Astrocyte of the hippocampus (primary cell): ENCODE data around the gene UBAC2.
A peak's percentile ranks its signal among the peaks of the same experiment; 100 is the strongest.

Experiments used
- DNase-seq: peaks from one replicate; pipeline ENCODE4 v3.0.0; 2011; ENCODE audit warnings: low read depth, low spot score

UBAC2 gene

GRCh38 chr13:99311748-99312492 lies 111.3 kb downstream of the UBAC2 start:
- DNase-seq = no peak

DNA sequence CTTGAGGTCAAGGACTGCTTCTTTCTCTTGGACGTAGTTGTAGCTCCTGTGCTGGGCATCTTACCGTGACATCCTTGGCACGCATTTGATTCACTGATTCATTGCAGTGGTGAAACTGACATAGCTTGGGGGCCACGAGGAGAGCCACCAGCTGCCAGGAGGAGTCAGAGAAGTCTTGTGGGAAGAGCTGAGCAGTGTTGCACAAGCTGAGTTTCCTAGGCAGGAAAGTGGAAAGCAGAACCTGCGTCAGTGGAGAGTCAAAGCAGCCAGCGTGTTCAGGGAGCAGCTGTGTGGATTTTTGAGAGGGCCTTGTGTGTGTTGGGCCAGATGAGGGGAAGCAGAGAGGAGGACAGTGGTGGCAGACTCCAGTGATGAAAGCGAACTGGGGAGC lies 111.8 kb downstream of the UBAC2 start:
- no peak for DNase-seq

DNA sequence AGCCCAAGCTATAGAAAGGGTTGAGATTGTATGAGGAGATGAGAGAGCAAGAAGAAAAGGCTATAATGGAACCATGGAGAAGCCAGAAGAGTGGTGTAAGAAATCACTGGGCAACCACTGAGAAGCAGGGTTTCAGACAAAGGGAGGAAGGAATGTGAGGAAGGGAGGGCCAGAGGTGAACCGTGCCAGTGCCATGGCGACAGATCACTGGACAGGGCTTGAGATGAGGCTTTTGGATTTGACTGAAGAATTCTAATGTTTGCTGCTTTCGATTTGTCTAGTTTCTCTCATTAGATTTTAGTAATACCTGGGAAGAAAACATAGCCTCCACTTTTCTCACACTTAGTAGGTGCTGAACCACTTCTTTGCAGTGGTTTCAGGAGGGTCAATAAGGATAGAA lies 112.8 kb downstream of the UBAC2 start:
- DNase-seq = peak; percentile 42

DNA sequence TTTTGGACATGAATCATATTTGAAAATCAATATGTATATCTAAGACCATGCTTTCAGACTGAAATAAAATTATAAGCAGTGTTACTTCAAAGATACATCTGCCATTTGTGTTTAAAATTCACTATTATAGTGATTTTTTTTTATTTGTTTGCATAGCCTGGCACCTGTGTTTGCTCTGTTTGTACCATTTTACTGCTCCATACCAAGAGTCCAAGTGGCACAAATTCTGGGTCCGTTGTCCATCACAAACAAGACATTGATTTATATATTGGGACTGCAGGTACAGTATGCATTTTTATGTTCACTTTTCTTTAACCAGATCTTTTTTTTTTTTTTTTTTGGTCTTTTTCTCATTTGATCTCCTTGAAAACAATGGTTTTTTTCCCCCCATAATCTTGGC lies 113.3 kb downstream of the UBAC2 start:
- no peak for DNase-seq

DNA sequence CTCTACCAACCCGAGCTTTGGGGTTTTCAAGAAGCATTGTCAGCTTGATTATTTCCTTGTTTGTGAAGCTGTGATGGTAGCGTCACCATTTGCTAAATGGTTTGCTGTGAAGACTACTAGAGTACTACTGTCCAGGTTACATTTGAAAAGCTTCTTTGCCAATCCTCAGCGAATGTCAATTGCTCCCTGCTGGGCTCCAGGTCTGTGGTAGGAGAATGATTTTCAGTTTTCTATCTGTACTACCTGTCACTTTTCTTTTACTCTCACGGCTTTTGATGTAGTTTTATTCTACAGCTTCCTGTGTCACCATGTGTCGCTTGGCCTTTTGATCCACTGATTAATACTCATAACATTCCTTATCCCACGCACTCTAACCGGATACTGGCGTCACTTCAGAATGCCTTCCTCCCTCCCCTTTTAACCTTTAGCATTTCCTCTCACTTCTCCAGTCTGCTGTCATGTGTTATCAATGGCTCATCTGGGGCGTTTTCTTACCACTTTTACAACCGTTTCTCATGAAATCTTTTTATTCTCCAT lies 114.1 kb downstream of the UBAC2 start:
- DNase-seq = no peak

DNA sequence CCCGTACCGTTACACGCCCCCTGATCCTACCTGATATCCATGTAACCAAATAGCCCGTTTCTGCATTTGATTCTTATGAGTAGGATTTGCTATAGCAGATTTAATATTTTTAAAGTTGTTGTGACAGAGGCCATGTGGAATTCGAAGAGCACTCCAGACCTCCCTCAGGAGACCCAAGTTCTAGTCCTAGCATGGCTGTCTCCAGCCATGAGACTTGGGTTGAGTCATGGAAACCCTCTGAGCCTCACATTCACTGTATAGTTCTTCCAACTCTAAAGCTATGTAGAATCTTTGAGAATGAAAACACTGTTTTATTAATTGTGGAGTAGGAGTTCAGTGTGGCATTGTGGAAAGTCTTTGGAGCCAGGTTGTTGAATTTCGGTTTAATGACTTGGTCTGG lies 114.5 kb downstream of the UBAC2 start:
- DNase-seq = no peak

DNA sequence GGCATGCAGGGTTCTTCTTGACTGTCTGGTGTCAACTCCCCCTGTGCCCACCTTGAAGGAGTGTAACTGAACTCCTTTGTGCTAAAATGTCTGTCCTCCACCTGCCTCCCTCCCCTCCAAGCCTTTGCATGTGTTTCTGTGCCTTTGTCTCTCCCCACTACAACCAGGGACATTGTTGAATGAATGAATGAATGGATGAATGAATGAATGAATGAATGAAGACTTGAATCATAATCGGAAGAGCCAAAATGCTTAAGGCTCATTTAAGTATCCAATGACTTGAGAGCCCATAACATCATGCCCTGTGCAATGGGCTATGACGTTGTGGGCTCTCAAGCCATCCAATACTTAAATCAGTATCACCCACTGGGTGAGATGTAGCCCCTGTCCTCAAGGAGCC lies 115.6 kb downstream of the UBAC2 start:
- no peak for DNase-seq

GRCh38 chr13:99316657-99317256 lies 116.1 kb downstream of the UBAC2 start:
- DNase-seq = no peak

GRCh38 chr13:99320693-99321481 lies 120.2 kb downstream of the UBAC2 start:
- peak; percentile 66 for DNase-seq

DNA sequence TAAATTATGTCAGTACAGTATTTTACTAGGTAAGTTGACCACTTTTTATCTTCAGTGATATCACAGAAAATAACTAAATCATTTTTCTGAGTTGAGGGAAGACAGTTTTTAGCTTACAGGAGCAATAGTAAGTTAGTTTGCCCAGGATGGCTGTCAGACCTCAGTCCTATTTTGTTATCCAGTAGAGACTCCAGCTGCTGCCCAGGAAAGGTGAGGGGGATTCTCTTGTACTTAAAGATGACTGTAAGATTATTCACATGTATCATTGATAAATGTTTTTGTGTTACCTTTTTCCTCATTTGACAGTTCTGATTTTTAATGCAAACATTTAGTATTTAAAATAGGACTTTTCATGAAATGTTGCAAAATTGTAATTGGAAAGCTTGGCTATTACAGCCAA lies 121.1 kb downstream of the UBAC2 start:
- DNase-seq = no peak

GRCh38 chr13:99322297-99323103 lies 121.8 kb downstream of the UBAC2 start:
- DNase-seq = peak; percentile 60

- DNase-seq = no peak
These were observed 122.8 kb downstream of the UBAC2 start for GRCh38 chr13:99323488-99323887.

GRCh38 chr13:99326012-99326411 lies 125.4 kb downstream of the UBAC2 start:
- no peak for DNase-seq

DNA sequence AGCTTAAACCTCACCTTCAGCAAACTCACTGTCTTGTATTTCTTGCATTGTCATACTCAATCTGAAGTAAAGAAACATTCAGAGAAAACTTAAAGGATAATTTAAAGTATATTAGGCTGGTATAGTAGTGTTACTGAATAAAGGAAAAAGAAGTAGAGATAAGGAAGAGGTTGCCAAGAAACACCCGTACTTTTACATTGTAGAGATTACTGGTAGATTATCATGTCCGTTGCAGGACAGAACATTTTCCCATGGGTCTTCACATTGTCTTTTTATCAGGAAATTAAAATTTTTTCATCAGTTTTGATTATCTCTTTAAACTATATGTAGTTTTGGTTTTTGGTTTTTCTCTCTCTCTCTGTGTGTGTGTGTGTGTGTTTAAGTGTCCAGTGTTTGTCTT lies 126.5 kb downstream of the UBAC2 start:
- DNase-seq = no peak

DNA sequence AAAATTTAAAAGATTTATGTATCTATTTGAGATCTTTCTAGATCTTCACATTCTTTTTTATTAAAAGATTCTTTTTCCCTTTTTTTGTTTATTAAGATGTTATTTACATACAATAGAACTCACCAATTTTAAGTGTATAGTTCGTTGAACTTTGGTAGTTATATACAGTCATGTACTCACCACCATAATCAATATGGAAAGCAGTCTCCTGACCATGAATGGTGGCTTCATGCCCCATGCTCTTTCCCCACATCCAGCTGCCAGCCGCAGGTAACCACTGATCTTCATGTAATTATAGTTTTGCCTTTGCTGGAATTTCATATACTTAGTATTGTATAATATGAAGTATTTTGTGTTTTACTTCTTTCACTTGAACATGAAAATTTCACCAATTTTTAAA lies 127.1 kb downstream of the UBAC2 start:
- DNase-seq = no peak

- DNase-seq = no peak
These were observed 128.8 kb downstream of the UBAC2 start for GRCh38 chr13:99329477-99329876.

DNA sequence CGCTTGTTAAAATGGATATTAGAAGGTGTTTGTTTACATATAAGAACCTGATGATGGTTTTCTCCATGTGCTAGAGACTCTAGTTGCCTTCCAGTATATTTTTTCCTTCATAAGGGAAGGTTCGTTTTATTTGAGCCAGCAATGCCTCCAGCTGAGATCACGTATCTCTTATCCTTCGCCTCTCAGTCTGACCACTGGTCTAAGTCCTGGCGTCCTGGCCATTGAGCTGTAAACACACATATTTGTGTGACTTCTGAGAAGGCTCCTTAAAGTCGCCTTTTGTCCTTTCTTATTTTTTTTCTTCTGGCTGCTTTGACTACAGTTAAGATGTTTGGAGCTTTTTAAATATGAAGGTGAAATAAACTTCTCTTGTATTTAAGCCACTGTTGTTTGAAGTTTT lies 130.3 kb downstream of the UBAC2 start:
- no peak for DNase-seq

- peak; percentile 23 for DNase-seq
These were observed 131.2 kb downstream of the UBAC2 start for GRCh38 chr13:99331881-99332293.

DNA sequence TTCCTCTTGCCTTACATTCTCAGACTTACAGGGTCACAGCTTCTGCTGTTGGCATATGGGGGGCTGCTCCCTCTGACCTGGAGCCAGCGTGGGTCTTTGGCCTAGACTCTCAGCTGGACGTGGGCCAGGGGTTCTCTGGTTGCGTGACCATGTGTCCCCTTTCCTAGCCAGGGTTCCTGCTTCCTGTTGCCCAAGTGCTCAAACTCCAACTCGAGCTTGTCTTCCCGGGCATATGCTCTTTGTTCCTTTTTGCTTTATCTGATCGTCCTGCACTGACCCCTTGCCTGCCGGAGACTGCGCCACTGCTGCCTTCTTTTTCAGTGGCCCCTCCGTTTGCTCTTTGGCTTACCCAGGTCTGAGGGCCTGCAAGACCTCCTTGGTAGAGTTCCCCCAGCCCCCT lies 131.8 kb downstream of the UBAC2 start:
- no peak for DNase-seq

DNA sequence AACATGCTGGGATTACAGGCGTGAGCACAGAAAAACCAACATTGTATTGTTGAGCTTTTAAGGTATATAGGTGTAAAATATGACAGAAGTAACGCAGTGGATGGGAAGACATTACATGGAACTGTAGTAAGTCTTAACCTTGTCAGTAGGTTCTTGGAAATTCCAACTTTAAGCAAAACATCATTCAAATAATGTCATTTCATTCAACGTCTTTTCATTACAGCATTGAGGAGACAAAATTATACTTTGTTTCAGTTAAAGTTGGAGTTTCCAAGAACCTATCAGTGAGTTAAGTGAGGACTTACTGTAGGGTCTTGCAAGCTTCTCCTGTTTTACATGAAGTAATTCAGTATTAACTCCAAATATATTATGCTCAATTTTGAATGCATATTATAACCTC lies 133.6 kb downstream of the UBAC2 start:
- DNase-seq = no peak

GRCh38 chr13:99335087-99335486 lies 134.4 kb downstream of the UBAC2 start:
- no peak for DNase-seq

GRCh38 chr13:99335603-99336002 lies 134.9 kb downstream of the UBAC2 start:
- no peak for DNase-seq
